ENCODE results near the gene CMIP.

DNA sequence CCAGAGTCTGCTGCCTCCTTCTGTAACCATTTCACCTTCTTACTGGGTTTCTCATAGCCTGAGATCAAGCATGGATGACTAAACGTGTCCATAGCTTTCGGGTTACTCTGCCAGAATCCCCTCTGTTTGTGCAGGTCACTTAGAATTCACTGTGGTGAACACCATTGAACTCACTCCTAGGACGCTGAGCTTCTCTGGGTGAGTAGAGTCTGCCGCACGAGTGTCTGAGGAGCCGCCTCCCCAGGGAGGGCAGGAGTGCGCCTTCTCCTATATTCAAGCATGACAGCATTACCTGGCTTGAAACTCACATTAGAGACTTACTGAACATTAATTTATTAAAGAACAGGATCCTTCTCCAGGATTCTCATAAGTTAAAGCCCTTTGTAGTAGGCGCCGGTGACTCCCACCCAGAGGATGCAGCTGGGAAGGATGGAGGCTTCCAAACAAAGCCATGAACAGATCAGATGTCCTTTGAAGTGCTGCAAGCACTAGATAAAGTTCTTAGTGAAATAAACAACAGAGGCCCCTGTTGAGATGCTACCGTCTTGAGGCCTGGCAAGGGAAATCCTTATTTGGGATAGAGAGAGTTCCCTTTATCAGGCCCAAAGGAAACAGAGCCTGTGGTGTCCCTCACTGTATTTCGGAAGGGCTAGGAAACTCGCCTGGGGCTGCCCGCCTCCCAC is 189.9 kb downstream of the CMIP start:
- TF ChIP-seq, protein P1, sequence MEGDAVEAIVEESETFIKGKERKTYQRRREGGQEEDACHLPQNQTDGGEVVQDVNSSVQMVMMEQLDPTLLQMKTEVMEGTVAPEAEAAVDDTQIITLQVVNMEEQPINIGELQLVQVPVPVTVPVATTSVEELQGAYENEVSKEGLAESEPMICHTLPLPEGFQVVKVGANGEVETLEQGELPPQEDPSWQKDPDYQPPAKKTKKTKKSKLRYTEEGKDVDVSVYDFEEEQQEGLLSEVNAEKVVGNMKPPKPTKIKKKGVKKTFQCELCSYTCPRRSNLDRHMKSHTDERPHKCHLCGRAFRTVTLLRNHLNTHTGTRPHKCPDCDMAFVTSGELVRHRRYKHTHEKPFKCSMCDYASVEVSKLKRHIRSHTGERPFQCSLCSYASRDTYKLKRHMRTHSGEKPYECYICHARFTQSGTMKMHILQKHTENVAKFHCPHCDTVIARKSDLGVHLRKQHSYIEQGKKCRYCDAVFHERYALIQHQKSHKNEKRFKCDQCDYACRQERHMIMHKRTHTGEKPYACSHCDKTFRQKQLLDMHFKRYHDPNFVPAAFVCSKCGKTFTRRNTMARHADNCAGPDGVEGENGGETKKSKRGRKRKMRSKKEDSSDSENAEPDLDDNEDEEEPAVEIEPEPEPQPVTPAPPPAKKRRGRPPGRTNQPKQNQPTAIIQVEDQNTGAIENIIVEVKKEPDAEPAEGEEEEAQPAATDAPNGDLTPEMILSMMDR (IDR thresholded peaks at IDR 0.05; ENCODE audit: poor library complexity, severe bottlenecking): no peak
- TF ChIP-seq EP300 (conservative IDR thresholded peaks at IDR 0.05; ENCODE audit: poor library complexity, severe bottlenecking): no peak
